NCI-H748 treated with DMSO at 0.1 percent for 48 hours (cell line): Measurements from ENCODE around the gene ITGBL1.

Source experiments
- DNase-seq: peaks from one replicate; lab custom pipeline; 2025; lab: John Stamatoyannopoulos, UW

ITGBL1 gene

GRCh38 chr13:101451641-101452040, 834 bp upstream of the ITGBL1 start:
- no peak for DNase-seq

DNA sequence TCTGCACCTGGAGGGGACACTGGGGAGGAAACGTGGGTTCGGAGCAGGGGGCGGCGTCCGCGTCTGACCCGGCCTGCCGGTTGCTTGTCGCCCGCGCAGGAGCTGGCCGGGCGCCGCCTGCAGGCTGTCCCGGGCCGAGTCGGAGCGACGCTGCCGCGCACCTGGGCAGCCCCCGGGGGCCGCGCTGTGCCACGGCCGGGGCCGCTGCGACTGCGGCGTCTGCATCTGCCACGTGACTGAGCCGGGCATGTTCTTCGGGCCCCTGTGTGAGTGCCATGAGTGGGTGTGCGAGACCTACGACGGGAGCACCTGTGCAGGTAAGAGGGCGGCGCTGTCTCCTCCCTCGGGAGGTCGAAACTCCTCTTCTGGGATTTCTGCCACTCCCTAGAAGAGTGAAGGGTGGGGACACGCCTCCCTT, 1.3 kb downstream of the ITGBL1 start:
- no peak for DNase-seq

DNA sequence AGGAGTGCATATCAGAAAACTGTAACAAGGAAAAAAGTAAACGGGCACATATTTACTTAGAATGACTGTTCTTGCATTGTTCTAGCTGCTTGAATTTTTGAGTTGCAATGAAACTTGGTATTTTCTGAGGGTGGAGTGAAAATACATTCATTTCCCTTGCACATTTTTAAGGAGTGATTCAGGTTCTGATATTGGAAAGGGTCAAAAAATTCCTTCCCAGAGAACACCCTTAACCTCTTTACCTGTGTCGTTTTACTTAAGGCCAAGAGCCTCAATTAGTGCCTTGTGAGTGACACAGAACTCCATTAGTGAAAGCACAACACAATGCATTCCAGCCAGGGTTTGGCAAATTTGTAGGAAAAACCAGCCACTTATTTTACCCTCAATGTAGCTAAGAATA, 2.3 kb downstream of the ITGBL1 start:
- no peak for DNase-seq

GRCh38 chr13:101455863-101456262, 3.4 kb downstream of the ITGBL1 start:
- no peak for DNase-seq

DNA sequence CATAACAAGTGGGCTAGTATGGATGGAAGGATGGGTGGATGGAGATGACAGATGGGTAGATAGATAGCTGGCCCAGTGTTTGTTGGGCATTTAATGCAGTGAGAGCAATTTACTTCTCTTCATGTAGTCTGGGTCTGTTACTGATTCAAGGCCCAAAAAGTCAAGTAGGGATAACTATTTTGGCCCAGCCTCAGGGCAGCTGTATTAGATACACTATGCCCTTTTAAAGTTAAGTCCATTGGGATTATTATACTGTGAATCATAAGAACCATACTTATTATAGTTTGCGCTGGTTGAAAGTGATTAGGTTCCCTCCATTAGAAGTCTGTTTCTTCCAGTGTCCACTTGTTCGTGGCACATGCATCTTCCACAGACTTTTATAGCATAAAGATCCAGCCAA, 4.7 kb downstream of the ITGBL1 start:
- DNase-seq, result no peak

DNA sequence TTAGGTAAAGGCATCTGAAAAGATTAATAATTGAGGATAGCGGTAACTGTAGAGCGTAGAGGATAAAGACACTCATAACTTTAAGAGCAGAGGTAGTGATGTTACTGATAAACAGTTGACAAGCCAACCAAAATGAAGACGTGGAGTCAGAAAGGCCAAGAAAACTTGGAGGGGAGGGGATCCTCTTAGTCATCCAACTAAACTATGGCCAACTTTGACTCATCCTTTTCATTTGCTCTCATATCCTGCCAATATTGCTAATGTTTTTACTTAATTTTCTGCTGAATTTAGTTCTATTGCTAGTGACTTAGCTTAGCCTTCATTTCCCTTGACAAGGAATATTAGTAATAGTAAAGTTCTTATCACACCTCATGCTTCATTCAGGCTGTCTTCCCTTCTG, 13.4 kb downstream of the ITGBL1 start:
- DNase-seq, result no peak

GRCh38 chr13:101467415-101467814, 14.9 kb downstream of the ITGBL1 start:
- no peak for DNase-seq

DNA sequence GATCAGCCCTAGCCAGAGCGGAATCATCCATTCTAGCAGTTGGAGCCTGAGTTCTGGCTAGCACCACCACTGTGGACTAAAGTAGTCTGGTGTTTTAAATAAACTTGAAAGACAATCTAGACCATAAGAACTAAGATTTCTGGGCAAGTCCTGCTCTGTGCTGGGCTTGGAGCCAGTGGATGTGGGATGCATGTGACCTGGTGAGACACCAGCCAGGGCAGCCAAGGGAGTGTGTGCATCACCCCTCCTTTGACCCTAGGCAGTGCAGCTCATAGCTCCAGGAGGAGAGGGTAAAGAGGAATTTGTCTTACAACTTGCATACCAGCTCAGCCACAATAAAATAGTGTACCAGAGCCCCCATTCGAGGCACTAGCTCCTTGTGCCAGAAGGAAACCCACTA, 21.0 kb downstream of the ITGBL1 start:
- DNase-seq, result no peak

GRCh38 chr13:101474419-101474957, 22.0 kb downstream of the ITGBL1 start:
- DNase-seq, result no peak

DNA sequence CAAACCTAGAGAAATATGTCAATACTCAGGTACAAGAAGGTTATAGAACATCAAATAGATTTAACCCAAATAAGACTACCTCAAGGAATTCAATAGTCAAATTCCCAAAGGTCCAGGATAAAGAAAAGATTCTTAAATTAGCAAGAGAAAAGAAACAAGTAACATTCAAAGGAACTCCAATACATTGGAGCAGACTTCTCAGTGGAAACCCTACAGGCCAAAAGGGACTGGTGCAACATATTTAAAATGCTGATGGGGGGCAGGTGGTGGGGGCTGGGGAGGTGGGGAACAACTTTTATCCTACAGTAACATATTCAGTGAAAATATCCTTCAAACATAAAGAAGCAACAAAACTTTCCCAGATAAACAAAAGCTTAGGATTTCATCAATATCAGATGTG, 23.1 kb downstream of the ITGBL1 start:
- no peak for DNase-seq

DNA sequence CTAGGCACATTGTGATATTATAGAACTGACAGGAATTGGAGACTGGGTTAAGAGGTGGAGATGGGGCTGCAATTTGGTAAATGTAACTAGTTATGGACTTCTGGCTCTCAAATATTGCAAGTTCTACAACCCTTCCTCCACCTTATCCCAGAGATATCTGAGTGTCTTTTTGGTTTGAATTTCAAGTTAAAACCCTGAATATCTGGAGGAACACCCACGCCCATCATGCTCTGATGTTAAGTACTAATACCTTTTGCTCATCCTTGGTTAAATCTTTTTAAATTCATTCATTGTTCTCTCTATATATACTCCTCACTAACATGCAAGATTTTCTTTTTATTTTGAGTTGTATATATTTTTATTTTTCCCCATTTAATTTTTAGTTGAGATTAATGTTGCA, 28.9 kb downstream of the ITGBL1 start:
- DNase-seq, result no peak

GRCh38 chr13:101486708-101487437, 34.4 kb downstream of the ITGBL1 start:
- no peak for DNase-seq

GRCh38 chr13:101487438-101487830, 35.0 kb downstream of the ITGBL1 start:
- DNase-seq, result no peak

- DNase-seq, result no peak
Observed at GRCh38 chr13:101488734-101489133, 36.3 kb downstream of the ITGBL1 start.

- DNase-seq, result no peak
Observed at GRCh38 chr13:101489643-101490405, 37.3 kb downstream of the ITGBL1 start.

DNA sequence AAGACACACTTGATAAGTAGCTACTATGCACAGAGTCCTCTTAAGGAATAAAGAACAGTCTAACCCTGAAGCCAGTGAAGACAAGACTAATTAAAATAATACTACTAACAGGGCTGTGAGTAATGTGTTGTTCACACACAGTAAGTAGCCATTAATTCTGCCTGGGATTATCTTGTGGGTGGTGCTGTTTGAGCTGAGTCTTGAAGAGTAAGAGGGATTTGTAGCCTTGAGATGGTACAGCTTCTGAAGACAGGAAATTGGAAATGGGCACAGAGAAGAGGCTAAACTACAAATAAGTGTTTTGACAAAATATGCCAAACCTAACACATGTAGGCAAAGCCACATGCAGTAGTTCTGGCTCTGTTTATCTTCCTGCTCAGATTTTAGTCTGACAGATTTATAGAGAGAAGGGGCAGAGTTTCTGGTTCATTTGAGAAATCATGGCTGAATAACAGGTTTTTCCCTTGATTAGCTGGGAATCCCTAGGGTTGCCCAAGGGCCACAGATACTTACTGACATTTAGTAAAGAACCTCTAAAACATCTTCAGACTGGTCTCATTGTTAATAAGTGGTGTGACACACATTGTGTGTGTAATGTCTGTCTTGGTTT, 38.0 kb downstream of the ITGBL1 start:
- DNase-seq, result no peak

GRCh38 chr13:101492251-101492910, 39.9 kb downstream of the ITGBL1 start:
- DNase-seq, result no peak

DNA sequence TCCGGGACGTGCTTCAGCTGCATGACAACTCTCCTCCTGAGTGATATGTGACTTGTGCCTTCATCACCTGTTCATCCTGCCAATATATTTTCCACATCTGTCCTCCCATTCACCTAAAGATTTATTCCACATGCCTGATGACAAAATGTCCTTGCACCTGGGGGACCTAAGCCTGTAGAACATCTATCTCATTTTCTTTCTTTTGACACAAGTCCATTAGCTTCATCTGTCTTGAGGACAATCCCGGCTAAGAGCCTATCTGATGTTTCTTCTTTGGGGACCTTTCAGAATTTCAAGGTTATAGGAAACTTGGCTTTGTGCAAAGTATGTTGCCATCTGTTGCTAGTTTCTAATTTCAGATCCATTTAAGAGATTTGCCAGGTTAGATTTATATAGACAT, 41.1 kb downstream of the ITGBL1 start:
- DNase-seq, result no peak

- no peak for DNase-seq
Observed at GRCh38 chr13:101499406-101499805, 46.9 kb downstream of the ITGBL1 start.

- DNase-seq, result no peak
Observed at GRCh38 chr13:101502618-101503017, 50.1 kb downstream of the ITGBL1 start.

DNA sequence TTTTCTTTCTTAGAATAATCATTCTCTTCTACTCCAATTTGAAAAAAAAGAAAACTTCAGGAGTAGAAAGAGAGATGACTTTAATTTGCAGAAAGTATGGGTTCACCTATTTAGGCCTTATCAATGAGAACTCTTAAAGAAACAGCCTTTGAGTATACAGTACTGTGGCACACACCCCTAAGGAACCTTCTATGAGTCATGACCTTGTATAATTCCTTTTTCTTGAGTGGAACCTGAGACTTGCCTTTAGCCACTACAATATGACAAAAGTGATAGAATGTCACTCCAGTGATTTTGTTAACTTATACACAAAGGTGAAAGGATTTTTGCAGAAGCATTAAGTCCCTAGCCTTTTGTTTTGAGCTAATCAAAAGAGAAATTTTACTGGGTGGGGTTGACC, 58.7 kb downstream of the ITGBL1 start:
- no peak for DNase-seq

DNA sequence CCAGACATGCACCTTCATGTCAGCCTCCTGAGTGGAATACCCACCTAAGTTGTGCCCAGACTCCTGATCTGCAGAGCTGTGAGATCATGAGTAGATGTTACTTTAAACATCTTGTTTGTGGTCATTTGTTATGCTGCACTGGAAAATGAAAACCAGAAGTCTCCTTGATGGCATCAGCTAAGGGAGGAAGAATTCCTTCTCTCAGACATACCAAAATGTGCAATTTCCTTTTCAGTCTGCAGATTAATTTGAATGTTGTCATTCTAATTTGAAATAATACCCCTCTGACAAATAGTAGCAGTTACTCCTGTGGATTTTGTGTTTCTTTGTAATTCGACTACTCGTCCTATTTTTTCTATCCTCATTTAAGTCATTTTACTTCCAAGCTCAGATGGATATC, 59.3 kb downstream of the ITGBL1 start:
- no peak for DNase-seq
